22Rv1 (cell line): ENCODE data around the gene NRXN2.

Experiments
- ZFX ChIP-seq: fragments of 450-650 bp; IDR thresholded peaks from 2 replicates; pipeline ENCODE4 v1.6.1; 2017; ENCODE audit warnings: antibody characterized with exemption, borderline replicate concordance
- TF ChIP-seq, protein P1 (sequence below): fragments of 450-650 bp; IDR thresholded peaks from 2 replicates; pipeline ENCODE4 v1.5.1; 2017; ENCODE audit warnings: mild to moderate bottlenecking

GRCh38 chr11:64743591-64744543, 20.9 kb upstream of the NRXN2 start, which contains the start of gene RASGRP2:
- TF ChIP-seq, protein P1, sequence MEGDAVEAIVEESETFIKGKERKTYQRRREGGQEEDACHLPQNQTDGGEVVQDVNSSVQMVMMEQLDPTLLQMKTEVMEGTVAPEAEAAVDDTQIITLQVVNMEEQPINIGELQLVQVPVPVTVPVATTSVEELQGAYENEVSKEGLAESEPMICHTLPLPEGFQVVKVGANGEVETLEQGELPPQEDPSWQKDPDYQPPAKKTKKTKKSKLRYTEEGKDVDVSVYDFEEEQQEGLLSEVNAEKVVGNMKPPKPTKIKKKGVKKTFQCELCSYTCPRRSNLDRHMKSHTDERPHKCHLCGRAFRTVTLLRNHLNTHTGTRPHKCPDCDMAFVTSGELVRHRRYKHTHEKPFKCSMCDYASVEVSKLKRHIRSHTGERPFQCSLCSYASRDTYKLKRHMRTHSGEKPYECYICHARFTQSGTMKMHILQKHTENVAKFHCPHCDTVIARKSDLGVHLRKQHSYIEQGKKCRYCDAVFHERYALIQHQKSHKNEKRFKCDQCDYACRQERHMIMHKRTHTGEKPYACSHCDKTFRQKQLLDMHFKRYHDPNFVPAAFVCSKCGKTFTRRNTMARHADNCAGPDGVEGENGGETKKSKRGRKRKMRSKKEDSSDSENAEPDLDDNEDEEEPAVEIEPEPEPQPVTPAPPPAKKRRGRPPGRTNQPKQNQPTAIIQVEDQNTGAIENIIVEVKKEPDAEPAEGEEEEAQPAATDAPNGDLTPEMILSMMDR: peak; percentile 80
- TF ChIP-seq ZFX: no peak
